ENCODE results near the gene IL1RN.
A peak's percentile ranks its signal among the peaks of the same experiment; 100 is the strongest.

The IL1RN gene

DNA sequence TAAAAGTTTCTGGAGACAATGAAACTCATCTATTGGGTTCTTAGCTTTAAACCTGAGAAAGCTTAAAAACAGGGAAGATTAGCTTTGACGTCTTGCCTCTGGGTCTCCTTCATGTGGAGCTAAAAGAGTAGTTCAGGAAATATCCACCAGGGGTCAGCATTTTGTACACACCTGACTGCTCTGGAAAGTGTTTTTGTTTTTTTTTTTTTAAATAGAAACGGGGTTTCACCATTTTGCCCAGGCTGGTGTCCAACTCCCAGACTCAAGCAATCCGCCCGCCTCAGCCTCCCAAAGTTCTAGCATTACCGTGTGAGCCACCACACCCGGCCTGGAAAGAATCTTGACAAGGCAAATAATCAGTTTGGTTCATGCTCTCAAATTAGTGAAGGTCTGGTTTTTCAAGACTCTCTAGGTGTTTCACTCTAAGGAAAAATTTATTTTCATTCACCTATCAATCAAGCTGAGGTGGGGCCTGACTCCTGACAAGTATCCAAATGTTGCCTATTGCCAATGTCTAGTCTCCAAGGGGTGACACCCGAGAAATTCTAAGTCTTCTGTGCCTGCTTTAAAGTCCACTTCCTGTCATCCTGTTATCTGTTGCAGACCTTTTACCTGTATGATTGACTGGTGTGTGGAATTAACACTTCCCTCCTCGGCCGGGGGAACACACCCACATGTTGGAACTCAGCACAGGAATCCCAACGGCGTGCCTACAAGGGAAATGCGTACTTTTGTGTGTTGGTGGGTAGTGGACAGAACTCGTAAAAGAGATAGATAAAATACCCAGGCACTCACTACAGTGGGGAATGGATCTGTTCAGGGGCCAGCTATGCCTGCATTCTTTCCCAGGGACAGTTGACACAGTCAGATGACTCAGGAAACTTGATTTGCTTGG is 11.3 kb downstream of the IL1RN start:
- in situ Hi-C loops (cut with MboI; ENCODE audit: low sequenced_read_pairs, unreplicated experiment): no loop called here
- peak; percentile 68 for DNase-seq (ENCODE audit: low spot score)
- TF ChIP-seq, protein P1, sequence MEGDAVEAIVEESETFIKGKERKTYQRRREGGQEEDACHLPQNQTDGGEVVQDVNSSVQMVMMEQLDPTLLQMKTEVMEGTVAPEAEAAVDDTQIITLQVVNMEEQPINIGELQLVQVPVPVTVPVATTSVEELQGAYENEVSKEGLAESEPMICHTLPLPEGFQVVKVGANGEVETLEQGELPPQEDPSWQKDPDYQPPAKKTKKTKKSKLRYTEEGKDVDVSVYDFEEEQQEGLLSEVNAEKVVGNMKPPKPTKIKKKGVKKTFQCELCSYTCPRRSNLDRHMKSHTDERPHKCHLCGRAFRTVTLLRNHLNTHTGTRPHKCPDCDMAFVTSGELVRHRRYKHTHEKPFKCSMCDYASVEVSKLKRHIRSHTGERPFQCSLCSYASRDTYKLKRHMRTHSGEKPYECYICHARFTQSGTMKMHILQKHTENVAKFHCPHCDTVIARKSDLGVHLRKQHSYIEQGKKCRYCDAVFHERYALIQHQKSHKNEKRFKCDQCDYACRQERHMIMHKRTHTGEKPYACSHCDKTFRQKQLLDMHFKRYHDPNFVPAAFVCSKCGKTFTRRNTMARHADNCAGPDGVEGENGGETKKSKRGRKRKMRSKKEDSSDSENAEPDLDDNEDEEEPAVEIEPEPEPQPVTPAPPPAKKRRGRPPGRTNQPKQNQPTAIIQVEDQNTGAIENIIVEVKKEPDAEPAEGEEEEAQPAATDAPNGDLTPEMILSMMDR (IDR thresholded peaks at IDR 0.05; ENCODE audit: borderline replicate concordance, control extremely low read depth, extremely low read depth, insufficient read depth, missing control alignments): peak; percentile 54

DNA sequence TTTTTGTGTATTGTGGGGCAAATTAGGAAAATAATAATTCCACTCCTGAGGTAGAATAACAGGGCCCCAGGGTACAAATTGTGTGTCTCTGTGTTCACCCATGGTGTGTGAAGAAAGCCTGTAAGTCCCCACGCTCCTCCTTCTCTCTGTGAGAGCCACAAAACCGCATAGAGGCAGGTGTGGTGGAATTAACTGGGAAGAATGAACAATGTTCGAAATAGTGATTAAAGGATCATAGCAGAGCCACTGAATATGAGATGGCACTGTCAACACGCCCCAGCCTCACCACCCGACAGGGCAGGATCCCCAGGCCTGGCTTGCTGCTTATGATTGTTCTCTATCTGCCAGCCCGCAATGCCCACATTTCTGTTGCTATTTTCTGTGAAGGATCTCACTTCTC is 14.1 kb downstream of the IL1RN start:
- in situ Hi-C loops (cut with MboI; ENCODE audit: low sequenced_read_pairs, unreplicated experiment): no loop called here
- TF ChIP-seq, protein P1 (IDR thresholded peaks at IDR 0.05; ENCODE audit: borderline replicate concordance, control extremely low read depth, extremely low read depth, insufficient read depth, missing control alignments): no peak
- no peak for DNase-seq (ENCODE audit: low spot score)

DNA sequence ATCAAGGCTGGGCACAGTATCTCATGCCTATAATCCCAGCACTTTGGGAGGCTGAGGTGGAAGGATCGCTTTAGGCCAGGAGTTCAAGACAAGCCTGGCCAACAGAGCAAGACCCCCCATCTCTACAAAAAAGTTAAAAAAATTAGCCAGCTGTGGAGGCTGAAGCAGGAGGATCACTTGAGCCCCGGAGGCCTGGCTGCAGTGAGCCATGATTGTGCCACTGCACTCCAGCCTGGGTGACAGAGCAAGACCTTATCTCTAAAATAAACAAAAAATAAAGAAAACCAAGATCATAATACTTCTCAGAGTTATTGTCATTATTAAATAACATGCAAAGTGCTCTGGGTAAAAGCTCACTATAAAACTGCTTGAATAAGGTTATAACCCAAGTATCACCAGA is 14.9 kb downstream of the IL1RN start:
- TF ChIP-seq, protein P1 (IDR thresholded peaks at IDR 0.05; ENCODE audit: borderline replicate concordance, control extremely low read depth, extremely low read depth, insufficient read depth, missing control alignments): no peak
- in situ Hi-C loops (cut with MboI; ENCODE audit: low sequenced_read_pairs, unreplicated experiment): no loop called here
- DNase-seq (ENCODE audit: low spot score): no peak

DNA sequence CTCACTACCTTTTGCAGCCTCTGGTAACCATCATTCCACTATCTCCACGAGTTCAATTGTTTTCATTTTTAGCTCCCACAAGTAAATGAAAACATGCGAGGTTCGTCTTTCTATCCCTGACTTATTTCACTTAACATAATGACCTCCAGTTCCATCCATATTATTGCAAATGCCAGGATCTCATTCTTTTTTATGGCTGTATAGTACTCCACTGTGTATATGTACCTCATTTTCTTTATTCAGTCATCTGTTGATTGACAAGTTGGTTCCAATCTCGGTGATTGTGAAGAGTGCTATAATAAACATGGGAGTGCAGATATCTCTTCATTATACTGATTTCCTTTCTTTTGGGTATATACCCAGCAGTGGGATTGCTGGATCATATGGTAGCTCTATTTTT is 16.9 kb downstream of the IL1RN start:
- TF ChIP-seq, protein P1 (IDR thresholded peaks at IDR 0.05; ENCODE audit: borderline replicate concordance, control extremely low read depth, extremely low read depth, insufficient read depth, missing control alignments): no peak
- no peak for DNase-seq (ENCODE audit: low spot score)
- in situ Hi-C loops (cut with MboI; ENCODE audit: low sequenced_read_pairs, unreplicated experiment): no loop called here

DNA sequence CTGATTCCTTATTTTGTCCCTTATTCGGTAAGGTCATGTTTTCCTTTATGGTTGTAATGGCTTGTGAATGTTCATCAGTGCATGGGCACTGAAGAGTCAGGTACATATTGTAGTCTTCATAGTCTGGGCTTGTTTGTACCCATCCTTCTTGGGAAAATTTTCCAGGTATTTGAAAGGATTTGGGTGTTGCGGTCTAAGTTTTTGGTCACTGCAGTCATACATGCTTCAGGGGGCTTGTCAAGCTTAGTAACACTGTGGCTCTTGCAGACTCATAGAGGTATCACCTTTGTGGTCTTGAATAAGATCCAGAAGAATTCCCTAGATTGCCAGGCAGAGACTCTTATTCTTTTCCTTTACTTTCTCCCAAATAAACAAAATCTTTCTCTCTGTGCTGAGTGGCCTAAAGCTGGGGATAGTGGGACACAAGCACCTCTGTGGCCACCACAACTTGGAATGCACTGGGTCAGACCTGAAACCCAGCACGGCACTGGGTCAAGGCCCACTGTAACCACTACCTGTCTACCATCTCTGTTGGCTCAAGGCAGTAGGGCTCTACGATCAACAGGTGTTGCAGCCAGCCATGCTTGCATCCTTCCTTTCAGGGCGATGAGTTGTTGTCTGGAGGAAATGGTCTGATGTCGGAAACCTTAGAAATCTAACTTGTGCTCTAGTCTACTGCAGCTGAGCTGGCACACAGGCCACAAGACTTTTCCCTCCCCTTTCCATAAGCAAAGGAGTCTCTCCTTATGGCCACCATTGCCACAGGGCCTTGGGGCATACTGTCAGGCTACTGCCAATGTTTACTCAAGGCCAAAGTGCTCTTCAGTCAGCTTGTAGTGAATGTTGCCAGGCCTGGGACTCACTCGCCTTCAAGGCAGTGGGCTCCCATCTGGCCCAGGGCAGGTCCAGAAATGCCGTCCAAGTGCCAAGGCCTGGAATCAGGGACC is 21.5 kb downstream of the IL1RN start:
- in situ Hi-C loops (cut with MboI; ENCODE audit: low sequenced_read_pairs, unreplicated experiment): no loop called here
- TF ChIP-seq, protein P1 (IDR thresholded peaks at IDR 0.05; ENCODE audit: borderline replicate concordance, control extremely low read depth, extremely low read depth, insufficient read depth, missing control alignments): no peak
- DNase-seq (ENCODE audit: low spot score): no peak

DNA sequence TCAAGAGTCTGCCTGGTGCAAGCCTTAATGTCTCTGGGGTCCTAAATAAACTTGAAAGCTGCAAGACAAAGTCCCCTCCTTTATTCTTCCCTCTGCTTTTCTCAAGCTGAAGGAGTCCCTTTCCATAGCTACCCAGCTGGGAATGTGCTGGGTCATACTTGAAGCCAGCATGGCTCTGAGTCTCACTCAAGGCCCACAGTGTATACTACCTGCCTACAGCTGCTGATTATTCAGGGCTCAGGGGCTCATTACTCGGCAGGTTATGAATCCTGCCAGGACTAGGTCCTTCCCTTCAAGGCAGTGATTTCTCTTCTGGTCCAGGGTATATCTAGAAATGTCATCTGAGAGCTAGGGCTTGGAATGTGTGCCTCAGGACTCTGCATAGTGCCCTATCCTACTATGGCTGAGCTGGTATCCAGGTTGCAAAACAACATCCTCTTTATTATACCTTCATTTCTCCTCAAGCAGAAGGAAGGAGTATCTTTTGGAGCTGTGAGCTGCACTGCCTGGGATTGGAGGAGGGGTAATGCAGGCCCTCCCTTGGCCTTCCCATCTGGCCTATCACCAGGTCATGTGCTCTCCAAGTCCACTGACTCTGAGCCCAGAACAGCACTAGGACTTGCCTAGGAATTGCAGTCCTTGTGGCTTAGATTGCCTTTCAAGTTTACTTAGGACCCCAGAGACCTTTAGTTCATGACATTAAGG is 22.3 kb downstream of the IL1RN start:
- TF ChIP-seq, protein P1 (IDR thresholded peaks at IDR 0.05; ENCODE audit: borderline replicate concordance, control extremely low read depth, extremely low read depth, insufficient read depth, missing control alignments): no peak
- in situ Hi-C loops (cut with MboI; ENCODE audit: low sequenced_read_pairs, unreplicated experiment): no loop called here
- DNase-seq (ENCODE audit: low spot score): no peak

All from GM13976 (cell line).